ENCODE results near the gene CES3. TPM values are rescaled to one million over a fixed set of nuclear protein-coding genes. Genes with fewer than 3 reads are reported as not detected.
A peak's percentile ranks its signal among the peaks of the same experiment; 100 is the strongest.

The CES3 gene
- total and polyA plus RNA-seq, 9 of the 15 experiments (the other 6 are each of a cell fraction or from before 2014, with no cell fraction given), result 0.06 to 2.2 (median 0.68) TPM

DNA sequence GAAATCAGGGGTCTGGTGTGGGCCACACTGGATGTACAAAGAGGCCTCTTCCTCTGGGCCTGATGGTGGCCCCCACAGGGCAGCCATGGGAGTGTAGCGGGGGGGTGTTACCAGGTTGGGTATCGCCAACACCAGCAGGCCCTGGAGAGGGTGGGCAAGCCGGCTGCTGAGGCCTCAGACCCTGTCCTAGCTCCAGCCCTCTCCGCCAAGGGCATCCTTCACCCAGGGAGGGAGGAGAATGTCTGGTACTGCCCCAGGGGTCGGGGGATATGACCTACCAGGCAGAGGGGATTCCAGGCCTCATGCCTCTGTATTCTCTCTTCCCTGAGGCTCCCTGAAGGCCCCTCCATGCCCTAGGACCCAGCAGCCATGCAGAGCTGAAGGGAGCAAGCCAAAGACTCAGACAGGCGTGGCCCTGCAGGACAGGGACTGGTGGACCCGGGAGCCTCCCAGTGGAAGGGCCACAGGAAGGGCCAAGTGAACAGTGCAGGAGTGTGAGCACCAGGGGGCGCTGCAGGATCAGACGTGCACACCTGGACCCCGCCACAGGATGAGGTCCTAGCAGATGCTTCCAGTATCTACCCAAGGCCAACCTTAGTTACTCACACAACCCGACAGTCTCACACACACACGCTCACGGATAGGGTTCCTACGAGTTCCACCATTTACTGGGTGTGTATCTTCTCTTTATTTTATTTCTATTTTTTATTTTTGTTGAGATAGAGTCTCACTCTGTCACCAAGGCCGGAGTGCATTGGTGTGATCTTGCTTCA is 16.5 kb downstream of the CES3 start (continued):
- TF ChIP-seq YBX1 (IDR thresholded peaks at IDR 0.05) (no peak), ZNF79 (CRISPR knock-in tag; IDR thresholded peaks at IDR 0.05; ENCODE audit: low read depth) (no peak), DACH1 (IDR thresholded peaks at IDR 0.05; ENCODE audit: partially characterized antibody) (no peak), TGIF2 (CRISPR knock-in tag; IDR thresholded peaks at IDR 0.05) (no peak), ESRRB (CRISPR knock-in tag; IDR thresholded peaks at IDR 0.05; ENCODE audit: borderline replicate concordance) (no peak), KLF13 (tag; IDR thresholded peaks at IDR 0.05; ENCODE audit: borderline replicate concordance, low read depth) (no peak), SP1 (CRISPR knock-in tag; IDR thresholded peaks at IDR 0.05) (peak; percentile 66), RBM15 (IDR thresholded peaks at IDR 0.05; ENCODE audit: insufficient read depth, low read length) (no peak), FOXA1 (IDR thresholded peaks at IDR 0.05; ENCODE audit: borderline replicate concordance) (no peak), TAF9B (IDR thresholded peaks at IDR 0.05; ENCODE audit: partially characterized antibody) (no peak), HLTF (IDR thresholded peaks at IDR 0.05) (0 out of 2 replicates have a peak, but pooled peaks have one; percentile 17)
- TF ChIP-seq, protein P1, sequence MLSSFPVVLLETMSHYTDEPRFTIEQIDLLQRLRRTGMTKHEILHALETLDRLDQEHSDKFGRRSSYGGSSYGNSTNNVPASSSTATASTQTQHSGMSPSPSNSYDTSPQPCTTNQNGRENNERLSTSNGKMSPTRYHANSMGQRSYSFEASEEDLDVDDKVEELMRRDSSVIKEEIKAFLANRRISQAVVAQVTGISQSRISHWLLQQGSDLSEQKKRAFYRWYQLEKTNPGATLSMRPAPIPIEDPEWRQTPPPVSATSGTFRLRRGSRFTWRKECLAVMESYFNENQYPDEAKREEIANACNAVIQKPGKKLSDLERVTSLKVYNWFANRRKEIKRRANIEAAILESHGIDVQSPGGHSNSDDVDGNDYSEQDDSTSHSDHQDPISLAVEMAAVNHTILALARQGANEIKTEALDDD (IDR thresholded peaks at IDR 0.05), result no peak
- TF ChIP-seq, protein P2, sequence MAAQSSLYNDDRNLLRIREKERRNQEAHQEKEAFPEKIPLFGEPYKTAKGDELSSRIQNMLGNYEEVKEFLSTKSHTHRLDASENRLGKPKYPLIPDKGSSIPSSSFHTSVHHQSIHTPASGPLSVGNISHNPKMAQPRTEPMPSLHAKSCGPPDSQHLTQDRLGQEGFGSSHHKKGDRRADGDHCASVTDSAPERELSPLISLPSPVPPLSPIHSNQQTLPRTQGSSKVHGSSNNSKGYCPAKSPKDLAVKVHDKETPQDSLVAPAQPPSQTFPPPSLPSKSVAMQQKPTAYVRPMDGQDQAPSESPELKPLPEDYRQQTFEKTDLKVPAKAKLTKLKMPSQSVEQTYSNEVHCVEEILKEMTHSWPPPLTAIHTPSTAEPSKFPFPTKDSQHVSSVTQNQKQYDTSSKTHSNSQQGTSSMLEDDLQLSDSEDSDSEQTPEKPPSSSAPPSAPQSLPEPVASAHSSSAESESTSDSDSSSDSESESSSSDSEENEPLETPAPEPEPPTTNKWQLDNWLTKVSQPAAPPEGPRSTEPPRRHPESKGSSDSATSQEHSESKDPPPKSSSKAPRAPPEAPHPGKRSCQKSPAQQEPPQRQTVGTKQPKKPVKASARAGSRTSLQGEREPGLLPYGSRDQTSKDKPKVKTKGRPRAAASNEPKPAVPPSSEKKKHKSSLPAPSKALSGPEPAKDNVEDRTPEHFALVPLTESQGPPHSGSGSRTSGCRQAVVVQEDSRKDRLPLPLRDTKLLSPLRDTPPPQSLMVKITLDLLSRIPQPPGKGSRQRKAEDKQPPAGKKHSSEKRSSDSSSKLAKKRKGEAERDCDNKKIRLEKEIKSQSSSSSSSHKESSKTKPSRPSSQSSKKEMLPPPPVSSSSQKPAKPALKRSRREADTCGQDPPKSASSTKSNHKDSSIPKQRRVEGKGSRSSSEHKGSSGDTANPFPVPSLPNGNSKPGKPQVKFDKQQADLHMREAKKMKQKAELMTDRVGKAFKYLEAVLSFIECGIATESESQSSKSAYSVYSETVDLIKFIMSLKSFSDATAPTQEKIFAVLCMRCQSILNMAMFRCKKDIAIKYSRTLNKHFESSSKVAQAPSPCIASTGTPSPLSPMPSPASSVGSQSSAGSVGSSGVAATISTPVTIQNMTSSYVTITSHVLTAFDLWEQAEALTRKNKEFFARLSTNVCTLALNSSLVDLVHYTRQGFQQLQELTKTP (IDR thresholded peaks at IDR 0.05; ENCODE audit: low read depth in 1 of 2, partially characterized antibody in 2 of 2), result peak in 1 of 2 experiments; percentile 33
- TF ChIP-seq, protein P3, sequence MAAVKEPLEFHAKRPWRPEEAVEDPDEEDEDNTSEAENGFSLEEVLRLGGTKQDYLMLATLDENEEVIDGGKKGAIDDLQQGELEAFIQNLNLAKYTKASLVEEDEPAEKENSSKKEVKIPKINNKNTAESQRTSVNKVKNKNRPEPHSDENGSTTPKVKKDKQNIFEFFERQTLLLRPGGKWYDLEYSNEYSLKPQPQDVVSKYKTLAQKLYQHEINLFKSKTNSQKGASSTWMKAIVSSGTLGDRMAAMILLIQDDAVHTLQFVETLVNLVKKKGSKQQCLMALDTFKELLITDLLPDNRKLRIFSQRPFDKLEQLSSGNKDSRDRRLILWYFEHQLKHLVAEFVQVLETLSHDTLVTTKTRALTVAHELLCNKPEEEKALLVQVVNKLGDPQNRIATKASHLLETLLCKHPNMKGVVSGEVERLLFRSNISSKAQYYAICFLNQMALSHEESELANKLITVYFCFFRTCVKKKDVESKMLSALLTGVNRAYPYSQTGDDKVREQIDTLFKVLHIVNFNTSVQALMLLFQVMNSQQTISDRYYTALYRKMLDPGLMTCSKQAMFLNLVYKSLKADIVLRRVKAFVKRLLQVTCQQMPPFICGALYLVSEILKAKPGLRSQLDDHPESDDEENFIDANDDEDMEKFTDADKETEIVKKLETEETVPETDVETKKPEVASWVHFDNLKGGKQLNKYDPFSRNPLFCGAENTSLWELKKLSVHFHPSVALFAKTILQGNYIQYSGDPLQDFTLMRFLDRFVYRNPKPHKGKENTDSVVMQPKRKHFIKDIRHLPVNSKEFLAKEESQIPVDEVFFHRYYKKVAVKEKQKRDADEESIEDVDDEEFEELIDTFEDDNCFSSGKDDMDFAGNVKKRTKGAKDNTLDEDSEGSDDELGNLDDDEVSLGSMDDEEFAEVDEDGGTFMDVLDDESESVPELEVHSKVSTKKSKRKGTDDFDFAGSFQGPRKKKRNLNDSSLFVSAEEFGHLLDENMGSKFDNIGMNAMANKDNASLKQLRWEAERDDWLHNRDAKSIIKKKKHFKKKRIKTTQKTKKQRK (IDR thresholded peaks at IDR 0.05; ENCODE audit: borderline replicate concordance, low read depth, low read length), result no peak

Data from K562 (cell line).